Stimulated activated CD8-positive, alpha-beta memory T cell treated with anti-CD3 and anti-CD28 coated beads, Interleukin-2, amount 100 ng/mL, for 1 hour (primary cell): ENCODE results near the gene MIER1.

Experiments
- DNase-seq, 2 donors: peaks; one replicate each; pipeline ENCODE4 v3.0.0-alpha.2; 2020; ENCODE audit warnings: low read depth in 2 of 2

MIER1 gene

GRCh38 chr1:66996018-66996682, 71.4 kb downstream of the MIER1 start:
- peak; percentile 11 to 12 for DNase-seq

DNA sequence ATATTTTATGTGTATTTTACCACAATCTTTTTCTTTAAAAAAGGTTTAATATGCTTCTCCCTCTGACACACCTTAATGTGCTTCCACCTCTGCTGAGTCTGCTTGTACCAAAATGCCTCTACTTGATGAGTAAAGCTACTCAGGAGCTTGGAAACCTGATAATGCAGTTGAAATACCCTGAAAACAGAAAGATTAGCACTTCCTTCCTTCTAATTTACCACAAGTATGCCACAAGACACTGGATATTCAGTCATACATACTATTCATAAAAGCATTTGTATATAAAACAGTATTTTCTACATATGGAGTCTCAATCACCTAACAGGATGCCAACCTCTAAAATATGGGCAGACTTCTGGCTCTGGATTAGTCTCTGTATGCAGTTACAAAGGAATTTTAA, 74.2 kb downstream of the MIER1 start:
- no peak for DNase-seq

- no peak for DNase-seq
These were observed 75.0 kb downstream of the MIER1 start for GRCh38 chr1:66999640-67000400.

DNA sequence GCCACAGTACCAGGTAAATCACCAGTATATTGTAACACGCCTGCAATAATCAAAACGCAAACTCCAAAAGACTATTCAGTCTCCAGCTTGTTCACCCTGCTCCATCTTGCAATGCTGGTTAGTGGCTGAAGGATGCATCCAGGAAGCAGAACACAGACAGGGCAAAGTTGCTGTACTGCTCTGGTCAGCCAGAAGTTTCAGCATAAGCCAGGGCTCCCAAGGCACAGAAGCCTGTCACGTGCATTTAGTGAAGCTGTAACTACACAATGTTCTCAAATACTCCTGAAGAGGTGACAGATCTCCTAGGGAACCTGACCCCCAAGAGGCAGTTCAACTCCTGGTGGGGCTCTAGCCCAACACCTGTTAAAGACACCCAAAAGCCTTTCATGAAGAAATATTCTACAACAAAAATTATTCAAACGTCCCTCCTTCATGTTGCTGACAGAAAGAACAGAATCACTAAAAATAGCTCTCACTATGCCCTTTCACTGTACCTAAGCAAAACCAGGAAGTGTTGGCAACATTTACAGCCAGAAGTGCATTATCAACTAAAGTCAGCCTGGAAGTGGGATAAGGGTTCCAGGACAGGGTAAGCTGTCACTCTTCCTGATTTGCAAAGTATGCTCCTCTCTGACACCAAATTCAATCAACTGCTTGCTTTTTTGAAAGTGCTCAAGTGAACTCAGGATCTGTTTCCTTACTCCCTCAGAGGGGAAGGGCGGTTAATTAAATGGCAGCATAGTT, 77.1 kb downstream of the MIER1 start:
- no peak for DNase-seq

DNA sequence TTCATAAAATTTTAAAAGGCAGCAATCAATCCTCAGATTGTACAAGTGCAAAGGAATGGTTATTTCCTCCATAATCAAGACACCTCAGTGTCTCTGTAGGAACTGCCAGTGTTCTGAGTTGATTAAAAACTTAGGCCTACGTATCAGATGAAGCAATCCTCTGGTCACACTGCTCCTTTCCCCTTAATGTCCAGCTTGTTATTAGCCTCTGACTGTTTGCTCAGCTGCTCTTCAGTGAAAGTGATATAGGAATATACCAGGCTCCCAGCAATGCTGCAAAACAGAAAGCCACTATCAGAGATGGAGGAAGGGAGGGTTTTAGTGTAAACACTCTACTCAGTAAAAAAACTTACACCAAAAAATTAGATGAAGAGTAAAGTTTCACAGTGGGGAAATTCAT, 79.4 kb downstream of the MIER1 start:
- no peak for DNase-seq

DNA sequence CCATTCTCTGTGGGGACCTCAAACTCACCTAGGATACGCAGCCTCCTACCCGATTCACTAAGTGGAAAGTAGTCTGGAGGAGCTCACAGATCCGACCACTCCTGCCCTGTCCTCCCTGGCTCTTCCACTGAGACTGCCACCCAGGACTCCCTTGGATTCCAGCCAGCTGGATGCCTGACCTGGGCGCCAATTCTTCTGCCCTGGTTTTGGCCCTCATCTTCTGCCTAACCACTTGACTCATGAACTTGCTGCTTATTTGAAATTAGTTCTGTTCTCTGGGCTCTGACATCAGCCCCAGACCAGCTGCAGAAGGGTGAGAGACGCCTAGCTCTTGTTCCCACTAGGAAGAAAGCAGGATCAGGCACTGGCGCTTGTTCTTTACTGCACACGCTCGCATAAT, 80.3 kb downstream of the MIER1 start:
- DNase-seq = no peak

GRCh38 chr1:67009792-67010191, 85.0 kb downstream of the MIER1 start:
- DNase-seq = no peak

GRCh38 chr1:67013573-67013972, 88.8 kb downstream of the MIER1 start:
- DNase-seq = no peak

DNA sequence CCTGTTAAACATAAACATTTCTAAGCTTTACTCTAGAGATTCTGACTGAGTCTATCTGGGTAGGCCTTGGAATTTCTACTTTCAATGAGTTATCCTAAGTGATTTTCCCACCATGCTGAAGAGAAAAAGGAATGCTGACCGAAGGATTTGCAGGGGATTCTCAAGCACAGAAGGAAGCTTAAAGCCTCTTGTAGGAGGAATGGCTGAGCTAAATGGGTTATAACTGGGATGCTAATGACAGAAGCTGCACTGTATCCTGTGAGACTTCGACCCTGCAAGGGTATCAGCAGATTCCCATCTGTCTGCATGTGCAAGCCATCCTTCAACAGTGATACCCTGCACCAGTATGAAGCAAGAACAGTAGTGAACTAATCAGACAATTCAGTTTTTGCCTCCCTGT, 93.8 kb downstream of the MIER1 start:
- DNase-seq = no peak

- DNase-seq = no peak
These were observed 94.3 kb downstream of the MIER1 start for GRCh38 chr1:67019121-67019520.

- no peak for DNase-seq
These were observed 94.9 kb downstream of the MIER1 start for GRCh38 chr1:67019600-67020136.

GRCh38 chr1:67020304-67020703, 95.5 kb downstream of the MIER1 start:
- no peak for DNase-seq

DNA sequence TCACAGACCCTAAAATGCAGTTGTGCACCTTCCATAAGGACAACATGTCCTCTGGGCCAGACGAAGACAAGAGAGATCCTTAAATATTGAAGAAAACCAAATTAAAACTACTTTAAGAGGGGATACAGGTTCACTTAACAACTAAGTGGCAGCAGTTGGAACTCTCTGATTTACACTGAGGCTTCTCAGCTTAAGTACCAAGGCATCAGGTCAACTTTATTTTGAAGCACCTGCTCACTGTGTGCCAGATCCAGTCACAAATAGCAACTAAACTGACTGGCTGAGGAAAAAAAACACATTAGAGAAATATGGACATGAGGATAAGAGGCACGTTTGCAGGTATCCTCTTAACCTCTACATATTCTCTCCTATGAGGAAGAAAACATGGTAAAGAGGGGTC, 96.0 kb downstream of the MIER1 start:
- no peak for DNase-seq

DNA sequence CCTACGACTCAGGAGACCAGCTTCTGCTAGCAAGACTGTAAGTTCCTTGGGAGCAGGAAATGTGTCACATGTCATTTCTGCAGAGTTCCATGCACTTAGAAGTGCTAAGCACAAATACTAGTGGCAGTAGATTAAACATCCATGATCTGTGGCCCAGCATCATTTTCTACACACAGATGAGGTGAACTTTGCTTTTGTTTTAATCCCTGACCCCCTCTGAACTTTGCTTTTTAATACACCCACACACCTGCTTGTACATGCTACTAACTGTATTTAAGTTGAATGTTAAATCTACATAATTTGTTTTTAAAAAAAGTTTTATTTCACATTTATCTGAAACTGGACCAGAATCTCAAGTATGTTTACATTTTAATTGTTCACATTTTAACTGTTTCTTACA, 104.7 kb downstream of the MIER1 start:
- DNase-seq = no peak

GRCh38 chr1:67031121-67031858, 106.5 kb downstream of the MIER1 start:
- DNase-seq = no peak

GRCh38 chr1:67031859-67032247, 107.1 kb downstream of the MIER1 start:
- DNase-seq = no peak
